Mesodermal cell (in vitro differentiated cells): ENCODE data around the gene EIF3L.

ENCODE experiments used
- H3K27ac ChIP-seq: 2 replicates; pipeline ENCODE4 v1.7.0; 2013; ENCODE audit warnings: mild to moderate bottlenecking, low read depth, low read length, moderate library complexity; ENCODE audit not compliant: severe bottlenecking
- H3K36me3 ChIP-seq: 2 replicates; pipeline ENCODE4 v1.7.1; 2013; ENCODE audit warnings: mild to moderate bottlenecking, low read length, moderate library complexity; ENCODE audit not compliant: control insufficient read depth, insufficient read depth
- H3K4me1 ChIP-seq: one replicate; pipeline ENCODE4 v1.7.1; 2013; ENCODE audit warnings: mild to moderate bottlenecking, low read length; ENCODE audit not compliant: insufficient read depth, control insufficient read depth, poor library complexity, severe bottlenecking
- H3K4me3 ChIP-seq: 2 replicates; pipeline ENCODE4 v1.7.0; 2013; ENCODE audit warnings: low read length, control low read depth, mild to moderate bottlenecking; ENCODE audit not compliant: insufficient read depth, poor library complexity, severe bottlenecking; ENCODE audit errors: extremely low read depth
- H3K9me3 ChIP-seq: 2 replicates; pipeline ENCODE4 v1.7.1; 2013; ENCODE audit warnings: mild to moderate bottlenecking, low read length, moderate library complexity; ENCODE audit not compliant: control insufficient read depth
- WGBS, 2 experiments: methylation state at CpG; one replicate each; pipeline ENCODE4 v1.1.5; 2013; ENCODE audit warnings: missing lambda C conversion rate in 2 of 2; ENCODE audit not compliant: insufficient coverage in 2 of 2; 5-methylcytosine and 5-hydroxymethylcytosine counted together

The EIF3L gene

DNA sequence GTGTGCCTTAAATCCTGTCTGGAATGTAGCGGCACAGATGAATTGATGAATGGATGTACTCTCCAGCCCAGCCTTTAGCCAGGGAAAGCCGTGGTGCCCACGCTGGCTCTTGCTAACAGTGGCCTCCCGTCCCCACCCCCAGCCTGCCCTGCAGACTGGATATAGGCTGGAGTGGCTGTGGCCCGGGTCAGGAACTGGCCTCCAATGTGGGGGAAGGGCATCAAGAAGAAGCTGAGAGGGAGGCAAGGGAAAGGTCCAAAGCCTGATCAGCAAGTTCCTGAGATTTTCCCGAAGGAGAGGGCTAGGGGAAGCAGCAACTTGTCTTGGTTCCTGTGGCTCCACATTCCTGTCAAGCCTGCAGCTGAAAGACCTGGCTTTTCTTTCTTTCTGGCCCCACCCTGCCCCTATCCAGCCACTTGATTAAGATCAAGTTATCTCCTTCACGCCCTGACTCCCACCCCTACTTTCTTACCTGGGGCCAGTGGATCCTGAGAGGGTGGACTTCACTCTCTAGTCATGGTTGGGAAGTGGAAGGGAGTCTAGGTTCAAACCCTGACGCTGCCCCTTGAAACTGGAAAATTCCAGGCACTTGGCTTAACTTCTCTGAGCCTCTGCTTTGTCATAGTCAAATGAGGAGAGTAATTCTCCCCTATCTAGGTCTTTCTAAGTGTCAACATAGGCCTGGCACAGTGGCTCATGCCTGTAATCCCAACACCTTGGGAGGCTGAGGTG, 45.9 kb downstream of the EIF3L start:
- H3K4me3 ChIP-seq: no peak overlapping the region
- peaks cover 24% of the 10 kb centered on the region for H3K36me3 ChIP-seq
- no peaks in the 10 kb centered on the region for H3K9me3 ChIP-seq
- peaks cover 52% of the 10 kb centered on the region for H3K4me1 ChIP-seq
- peak overlapping the region; percentile 87 for H3K27ac ChIP-seq
- 35 to 42% methylated on average over 5 of the region's 8 CpGs for WGBS, 2 experiments

DNA sequence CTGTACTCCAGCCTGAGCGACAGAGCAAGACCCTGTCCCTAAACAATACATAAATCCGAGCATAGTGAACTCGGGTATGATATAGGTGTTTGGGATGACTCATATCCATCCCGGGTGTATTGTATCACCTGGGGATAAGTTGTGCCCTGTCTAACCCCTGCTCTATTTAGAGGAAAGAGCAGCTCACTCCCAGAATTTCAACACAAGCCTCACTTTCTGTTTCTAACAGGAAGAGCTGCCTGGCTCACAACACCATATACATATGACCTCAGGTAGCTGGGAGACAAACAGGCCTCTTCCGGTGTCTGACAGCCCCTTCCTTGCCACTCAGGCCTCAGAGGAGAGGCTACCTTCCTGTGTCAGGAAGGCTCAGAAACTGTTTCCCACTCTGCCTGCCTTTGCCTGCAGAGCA, 47.0 kb downstream of the EIF3L start:
- Histone ChIP-seq H3K9me3 (no peaks in the 10 kb centered on the region), H3K36me3 (peaks cover 15% of the 10 kb centered on the region), H3K4me1 (peaks cover 52% of the 10 kb centered on the region), H3K4me3 (no peak overlapping the region), H3K27ac (peak overlapping the region; percentile 83)
- 88% methylated on average over 1 of the region's 5 CpGs; no CpG with 5 or more reads in 1 of the 2 experiments for WGBS, 2 experiments

DNA sequence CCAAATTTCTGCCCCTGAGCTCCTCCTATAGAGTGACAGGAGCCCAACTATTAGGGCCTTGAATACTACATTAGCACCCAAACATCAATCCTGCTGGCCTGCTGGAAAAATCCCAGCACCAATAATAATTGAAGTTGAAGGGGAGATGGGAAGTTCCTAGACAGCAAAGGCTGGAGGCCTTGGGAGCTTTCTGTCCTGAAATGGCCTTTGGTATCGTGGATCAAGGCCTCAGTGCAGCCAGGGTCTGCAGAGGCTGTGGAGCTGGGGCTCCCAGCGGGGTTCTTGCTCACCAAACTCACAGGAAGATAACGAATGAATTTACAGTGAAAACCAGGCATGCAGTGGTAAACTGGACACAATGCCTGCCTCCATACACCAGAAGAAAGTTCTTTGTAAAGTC, 47.7 kb downstream of the EIF3L start:
- H3K27ac ChIP-seq: peak overlapping the region; percentile 83
- peaks cover 52% of the 10 kb centered on the region for H3K4me1 ChIP-seq
- no peaks in the 10 kb centered on the region for H3K9me3 ChIP-seq
- peaks cover 8% of the 10 kb centered on the region for H3K36me3 ChIP-seq
- no peak overlapping the region for H3K4me3 ChIP-seq
- WGBS, 2 experiments: 87% methylated on average over 3 of the region's 3 CpGs

DNA sequence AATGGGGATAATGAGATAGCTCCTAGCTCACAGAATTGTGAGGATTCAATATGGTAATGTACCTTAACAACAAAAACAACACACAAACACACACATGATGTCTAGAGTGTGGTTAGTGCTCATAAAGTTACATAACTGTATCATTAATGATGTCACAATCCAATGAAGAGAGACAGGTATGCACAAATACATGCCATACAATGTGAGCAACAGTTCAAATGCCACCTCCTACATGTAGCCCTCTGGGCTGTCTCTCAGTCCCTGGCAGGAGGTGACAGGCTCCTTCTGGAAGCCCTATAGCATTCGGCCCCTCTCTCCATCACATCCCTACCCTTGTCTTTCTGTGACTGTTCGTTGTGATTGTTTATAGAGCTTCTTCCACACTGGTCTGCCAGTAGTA, 48.6 kb downstream of the EIF3L start:
- Histone ChIP-seq H3K27ac (no peak overlapping the region), H3K9me3 (no peaks in the 10 kb centered on the region), H3K4me1 (peaks cover 52% of the 10 kb centered on the region), H3K36me3 (no peaks in the 10 kb centered on the region), H3K4me3 (no peak overlapping the region)
- WGBS, 2 experiments: 100% methylated on average over 1 of the region's 2 CpGs; no CpG with 5 or more reads in 1 of the 2 experiments

DNA sequence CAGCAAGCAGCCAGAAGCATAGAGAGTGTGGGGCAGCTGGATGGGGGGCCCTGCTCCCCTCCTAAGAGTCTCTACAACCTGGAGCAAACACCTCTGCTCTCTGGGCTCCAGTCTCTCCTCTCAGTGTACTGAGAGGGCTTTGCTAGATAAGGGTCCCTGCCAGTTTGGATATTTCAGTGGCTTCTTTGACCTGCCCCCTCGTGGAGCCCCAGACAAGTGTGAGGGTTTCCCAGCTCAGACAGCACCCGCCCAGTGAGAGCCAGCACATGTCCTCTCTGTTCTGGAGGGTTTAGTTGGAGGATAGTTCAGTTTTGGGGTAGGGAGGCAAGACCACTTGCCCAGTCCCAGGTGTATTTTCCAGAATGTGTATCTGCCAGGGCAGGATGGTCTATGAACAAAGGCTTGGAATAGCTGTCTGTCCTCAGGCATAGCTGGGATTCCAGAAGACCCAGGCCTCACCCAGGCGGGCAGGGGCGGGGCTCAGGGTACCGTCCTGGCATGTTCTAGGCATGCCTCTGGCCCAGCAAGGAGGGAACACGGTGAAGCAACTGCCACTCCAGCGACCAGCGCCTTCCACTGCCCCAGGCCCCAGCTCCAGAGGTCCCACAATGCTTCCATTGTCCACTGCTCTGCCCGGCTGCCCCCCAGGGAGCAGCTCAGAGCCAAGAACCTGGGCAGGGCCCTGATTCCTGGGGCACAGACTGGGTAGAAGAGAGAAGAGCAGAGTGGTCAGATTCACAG, 49.4 kb downstream of the EIF3L start:
- no peak overlapping the region for H3K4me3 ChIP-seq
- H3K4me1 ChIP-seq: peaks cover 51% of the 10 kb centered on the region
- H3K36me3 ChIP-seq: no peaks in the 10 kb centered on the region
- peak overlapping the region; percentile 57 for H3K27ac ChIP-seq
- H3K9me3 ChIP-seq: no peaks in the 10 kb centered on the region
- 77 to 78% methylated on average over 6 to 9 of the region's 9 CpGs for WGBS, 2 experiments

DNA sequence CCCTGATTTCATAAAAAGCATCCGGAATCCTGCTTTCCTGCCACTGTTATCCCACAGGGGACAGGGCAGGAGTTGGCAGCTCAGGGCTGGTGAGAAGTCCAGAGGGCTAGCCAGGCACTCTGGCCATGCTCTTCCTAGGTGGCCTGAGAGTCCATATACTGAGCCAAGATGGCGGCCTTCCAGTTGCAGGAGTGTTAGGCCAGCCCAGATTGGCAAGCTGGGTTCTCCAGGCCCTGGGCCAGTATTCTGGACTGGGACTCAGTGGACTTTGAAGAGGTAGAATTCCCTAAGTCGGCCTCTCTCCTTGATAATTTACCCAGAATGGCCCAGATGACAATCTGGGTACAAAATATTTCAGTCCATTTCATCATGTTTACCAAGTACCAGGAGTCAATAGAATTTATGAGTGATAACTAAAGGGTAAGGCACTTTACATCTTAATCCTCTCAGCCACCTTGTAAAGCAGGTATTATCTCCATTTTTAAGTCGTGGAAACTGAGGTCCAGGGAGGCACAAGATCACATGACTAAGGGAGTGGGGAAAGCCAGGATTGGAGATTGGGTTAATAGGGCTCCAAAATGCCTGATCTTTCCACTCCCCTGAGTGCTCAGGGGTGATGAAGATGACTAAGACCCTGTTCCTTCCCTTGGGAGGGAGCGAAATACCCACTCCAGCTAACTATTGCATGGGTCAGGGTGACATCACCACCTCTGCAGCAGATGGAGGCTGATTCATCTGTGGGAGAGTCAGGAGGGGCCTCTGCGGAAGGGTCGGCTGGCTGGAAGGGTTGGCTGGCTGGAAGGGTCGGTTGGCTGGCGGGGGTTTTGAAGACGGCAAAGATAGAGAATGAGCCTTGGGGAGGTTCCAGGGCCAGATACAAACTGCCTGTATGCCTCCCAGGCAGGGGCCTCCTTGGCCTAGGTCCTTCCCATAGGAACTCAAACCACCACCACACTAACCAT, 55.6 kb downstream of the EIF3L start:
- peaks cover 20% of the 10 kb centered on the region for H3K4me1 ChIP-seq
- H3K4me3 ChIP-seq: peak overlapping the region; percentile 39
- H3K9me3 ChIP-seq: no peaks in the 10 kb centered on the region
- 59 to 74% methylated on average over 6 to 7 of the region's 10 CpGs for WGBS, 2 experiments
- H3K27ac ChIP-seq: peak overlapping the region; percentile 99
- peaks cover 19% of the 10 kb centered on the region for H3K36me3 ChIP-seq

GRCh38 chr22:37905534-37906363, 56.5 kb downstream of the EIF3L start, which contains the start of gene MICALL1:
Gene MICALL1 (plus strand): TSS chr22:37906297. CDS start chr22:37906423, 126 bp downstream.
- 4 to 5% methylated on average over 77 to 83 of the region's 90 CpGs for WGBS, 2 experiments
- H3K9me3 ChIP-seq: no peaks in the 10 kb centered on the region
- H3K36me3 ChIP-seq: peaks cover 26% of the 10 kb centered on the region
- peaks cover 27% of the 10 kb centered on the region for H3K4me1 ChIP-seq
- H3K27ac ChIP-seq: peak within 1 kb of the TSS; percentile 99
- H3K4me3 ChIP-seq: peak within 1 kb of the TSS; percentile 63

DNA sequence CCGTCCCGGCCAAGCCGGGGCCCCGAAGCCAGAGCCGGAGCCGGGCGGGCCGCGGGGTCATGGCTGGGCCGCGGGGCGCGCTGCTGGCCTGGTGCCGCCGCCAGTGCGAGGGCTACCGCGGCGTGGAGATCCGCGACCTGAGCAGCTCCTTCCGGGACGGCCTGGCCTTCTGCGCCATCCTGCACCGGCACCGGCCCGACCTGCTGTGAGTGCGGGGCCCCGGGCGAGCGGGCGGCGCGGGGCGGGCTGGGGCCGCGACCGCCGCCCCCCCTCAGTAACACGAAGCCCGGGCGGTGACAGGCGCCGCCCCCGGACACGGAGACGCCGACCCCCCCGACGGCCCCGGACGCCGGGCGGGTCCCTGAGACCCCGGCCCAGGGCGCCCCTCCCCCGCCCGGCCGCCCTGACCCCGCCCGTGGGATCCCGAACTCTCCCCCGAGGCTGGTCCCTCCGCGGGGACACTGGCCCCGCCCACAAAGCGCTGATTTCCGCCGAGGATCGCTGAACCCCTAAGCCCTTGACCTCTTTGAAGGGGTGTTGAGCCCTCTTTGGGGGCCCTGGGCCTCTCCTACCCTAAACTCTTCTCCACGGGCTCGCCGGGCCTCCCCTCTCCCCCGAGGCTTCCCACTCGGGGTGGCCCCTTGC, 57.3 kb downstream of the EIF3L start:
- Histone ChIP-seq H3K36me3 (peaks cover 34% of the 10 kb centered on the region), H3K9me3 (no peaks in the 10 kb centered on the region), H3K27ac (peak overlapping the region; percentile 76), H3K4me3 (peak overlapping the region; percentile 63), H3K4me1 (peaks cover 28% of the 10 kb centered on the region)
- 1% methylated on average over 40 to 53 of the region's 75 CpGs for WGBS, 2 experiments

DNA sequence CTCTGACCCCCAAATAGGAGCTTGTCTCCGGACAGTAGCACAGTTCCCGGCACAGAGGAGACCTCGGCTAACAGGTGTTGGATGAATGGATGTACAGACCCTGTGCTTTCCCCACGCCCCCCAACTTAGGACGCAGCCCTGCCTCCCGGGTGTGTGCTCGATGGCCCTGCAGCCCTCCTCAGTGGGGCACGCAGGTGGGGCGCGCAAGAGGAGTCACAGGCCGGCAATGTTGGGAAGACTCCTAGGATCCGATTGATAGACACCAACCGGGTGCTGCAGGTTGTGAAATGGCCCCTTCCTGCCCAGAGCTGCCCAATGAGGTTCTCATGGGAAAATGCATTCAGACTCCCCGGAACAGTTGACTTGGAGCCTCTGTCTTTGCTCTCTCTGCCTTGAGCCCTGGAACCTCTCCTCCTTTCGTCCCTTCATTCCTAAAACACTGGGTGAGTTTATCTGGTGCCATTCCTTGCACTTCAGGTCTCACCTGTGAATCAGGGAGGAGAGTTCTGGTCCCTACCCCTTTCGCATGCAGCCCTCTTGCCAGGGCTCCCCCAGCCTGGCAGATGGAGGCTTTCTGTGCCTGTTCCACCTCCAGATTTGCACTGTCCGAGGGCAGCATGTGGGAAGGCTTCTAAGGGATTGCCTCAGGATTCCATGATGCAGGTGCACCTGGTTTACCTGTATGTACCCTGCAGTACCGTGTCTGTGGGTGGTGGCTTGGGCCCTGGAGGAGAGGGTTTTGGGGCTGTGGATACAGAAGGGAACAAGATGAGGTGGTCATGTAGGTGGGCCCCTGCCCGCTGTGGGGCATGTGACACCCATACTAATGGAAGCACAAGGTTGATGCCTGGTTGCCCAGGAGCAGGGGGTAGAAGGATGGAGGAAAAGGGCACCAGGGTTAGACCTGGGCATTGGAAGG, 58.1 kb downstream of the EIF3L start:
- peak overlapping the region; percentile 63 for H3K4me3 ChIP-seq
- H3K4me1 ChIP-seq: peaks cover 28% of the 10 kb centered on the region
- H3K9me3 ChIP-seq: no peaks in the 10 kb centered on the region
- peak overlapping the region; percentile 76 for H3K27ac ChIP-seq
- H3K36me3 ChIP-seq: peaks cover 40% of the 10 kb centered on the region
- WGBS, 2 experiments: 67 to 68% methylated on average over 16 to 19 of the region's 19 CpGs
